Measurements from ENCODE around the gene PPP1R1B.

Gene PPP1R1B

GRCh38 chr17:39678340-39679116, 51.8 kb downstream of the PPP1R1B start:
- no peak for DNase-seq

- DNase-seq, result no peak
Measured at GRCh38 chr17:39679521-39680192, 52.9 kb downstream of the PPP1R1B start.

- DNase-seq, result no peak
Measured at GRCh38 chr17:39683295-39683939, 56.7 kb downstream of the PPP1R1B start.

GRCh38 chr17:39684369-39685192, 57.8 kb downstream of the PPP1R1B start:
- no peak for DNase-seq

All from anterior cingulate cortex (tissue), 58 donors.